ENCODE measurements around the gene ABCF2.

ABCF2 gene

DNA sequence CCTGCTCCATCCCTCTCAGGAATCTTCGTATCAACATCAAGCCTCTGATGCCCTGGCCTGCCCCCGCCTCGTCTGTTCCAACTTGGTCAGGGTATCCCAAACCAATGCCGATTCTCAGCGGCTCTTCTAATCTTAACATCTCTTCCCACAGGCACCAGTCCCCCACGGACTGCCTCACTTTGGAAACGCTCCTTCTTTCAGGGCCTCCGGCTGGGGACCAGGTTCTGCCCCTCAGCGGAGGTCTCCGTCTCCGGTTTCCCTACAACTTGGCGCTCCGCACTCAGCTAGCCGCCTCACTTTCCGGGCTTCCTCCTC lies 488 bp downstream of the ABCF2 start:
- in situ Hi-C loops (cut with MboI; ENCODE audit: low sequenced_read_pairs) = no loop called here

DNA sequence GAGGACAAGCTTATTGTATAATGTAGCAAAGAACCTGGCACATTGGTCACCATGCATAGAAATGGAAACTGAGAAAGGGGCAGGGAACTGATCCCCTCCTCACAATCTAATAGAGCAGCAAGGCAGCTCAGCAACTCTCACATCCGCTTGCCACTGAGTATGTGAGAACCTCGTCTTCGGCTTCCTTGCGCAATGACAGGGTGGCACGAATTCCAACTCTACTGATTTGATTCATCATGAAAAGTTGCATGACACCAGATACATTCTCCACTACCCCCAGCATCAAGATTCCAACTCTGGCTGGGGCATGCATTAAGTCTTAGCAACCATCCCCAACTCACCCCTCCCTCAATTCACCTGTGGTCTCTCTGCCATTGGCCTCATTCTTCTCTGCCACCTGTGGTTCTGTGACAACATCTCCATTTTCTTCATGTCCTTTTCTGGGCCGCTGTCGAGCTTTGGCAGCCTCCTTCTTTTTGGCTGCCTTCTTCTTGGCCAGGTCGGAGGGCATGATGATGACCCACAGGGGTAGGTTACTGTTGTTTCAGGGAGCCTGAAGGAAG lies 976 bp downstream of the ABCF2 start:
- in situ Hi-C loops (cut with MboI; ENCODE audit: low sequenced_read_pairs) = no loop called here

DNA sequence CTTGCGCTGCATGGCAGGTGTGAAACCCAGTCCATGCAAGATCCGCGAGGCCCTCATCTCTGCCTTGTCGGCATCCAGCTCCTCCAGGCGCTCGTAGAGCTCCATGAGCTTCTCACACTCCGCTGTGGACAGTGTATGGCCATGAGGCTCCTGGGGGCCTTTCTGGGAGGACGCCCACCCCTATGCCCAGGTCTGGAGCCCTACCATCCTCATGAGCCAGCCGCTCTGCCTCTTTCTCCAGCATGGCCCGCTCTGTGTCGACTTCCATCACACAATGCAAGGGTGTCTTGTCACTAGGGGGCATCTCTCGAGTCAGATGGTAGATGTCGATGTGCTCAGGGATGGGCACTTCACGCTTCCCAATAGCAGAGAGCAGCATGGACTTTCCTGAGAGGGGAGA lies 3.3 kb downstream of the ABCF2 start:
- in situ Hi-C loops (cut with MboI; ENCODE audit: low sequenced_read_pairs) = no loop called here

DNA sequence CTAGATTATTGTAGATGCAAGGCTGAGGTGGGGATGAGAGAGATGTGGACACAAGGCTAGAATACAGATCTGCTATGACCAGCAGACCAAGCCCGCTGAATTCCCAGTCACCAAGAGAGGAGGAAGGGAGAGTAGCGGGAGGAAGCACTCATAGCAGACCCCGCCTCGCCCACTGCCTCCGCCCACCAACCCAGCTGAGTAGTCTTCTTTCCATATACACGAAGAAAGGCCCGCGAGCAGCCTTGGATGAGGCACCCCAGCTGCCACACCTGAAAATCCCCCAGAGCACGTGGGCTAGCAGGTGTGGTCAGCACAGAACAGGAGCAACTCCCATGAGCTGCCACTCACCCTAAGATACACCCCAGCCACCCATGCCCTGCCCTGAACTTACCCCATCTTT lies 8.8 kb downstream of the ABCF2 start:
- in situ Hi-C loops (cut with MboI; ENCODE audit: low sequenced_read_pairs) = no loop called here

DNA sequence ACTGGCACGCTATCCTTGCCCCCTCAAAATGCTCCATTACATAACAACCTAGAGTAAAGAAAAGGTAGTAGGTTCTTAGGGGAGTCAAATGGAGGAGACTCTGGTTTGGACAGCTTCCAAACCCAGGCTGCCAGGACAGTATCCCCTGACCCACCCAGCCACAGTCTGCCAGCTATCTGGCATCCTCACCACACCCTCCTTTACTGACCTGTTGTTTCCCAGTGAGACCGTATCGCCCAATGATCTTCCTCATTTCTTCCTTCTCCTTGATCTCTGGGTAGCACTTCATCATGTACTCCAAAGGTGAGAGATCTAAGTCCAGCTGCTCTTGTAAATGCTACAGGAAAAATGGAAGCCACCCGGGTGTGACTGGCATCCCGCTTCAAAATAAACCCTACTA lies 11.6 kb downstream of the ABCF2 start:
- in situ Hi-C loops (cut with MboI; ENCODE audit: low sequenced_read_pairs) = no loop called here

DNA sequence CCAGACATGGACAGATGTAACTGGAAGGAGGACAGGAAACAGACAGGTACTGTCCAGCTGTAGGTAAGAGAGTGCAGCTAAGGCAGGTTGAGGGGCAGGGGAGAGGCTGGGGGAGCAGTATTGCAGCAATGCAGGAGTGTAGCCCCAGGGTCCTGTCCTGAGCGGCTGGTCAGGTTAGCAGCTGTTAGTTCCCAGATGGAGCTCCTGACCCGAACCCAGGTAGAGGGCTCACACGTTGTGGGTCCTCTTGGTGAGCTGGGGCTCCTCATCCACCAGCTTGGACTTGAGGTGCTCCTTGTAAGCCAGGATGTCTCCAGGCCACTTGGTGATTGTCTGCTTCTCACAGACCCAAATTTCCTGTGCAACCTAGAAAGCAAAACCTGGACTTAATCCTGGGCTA lies 13.2 kb downstream of the ABCF2 start:
- in situ Hi-C loops (cut with MboI; ENCODE audit: low sequenced_read_pairs) = no loop called here

DNA sequence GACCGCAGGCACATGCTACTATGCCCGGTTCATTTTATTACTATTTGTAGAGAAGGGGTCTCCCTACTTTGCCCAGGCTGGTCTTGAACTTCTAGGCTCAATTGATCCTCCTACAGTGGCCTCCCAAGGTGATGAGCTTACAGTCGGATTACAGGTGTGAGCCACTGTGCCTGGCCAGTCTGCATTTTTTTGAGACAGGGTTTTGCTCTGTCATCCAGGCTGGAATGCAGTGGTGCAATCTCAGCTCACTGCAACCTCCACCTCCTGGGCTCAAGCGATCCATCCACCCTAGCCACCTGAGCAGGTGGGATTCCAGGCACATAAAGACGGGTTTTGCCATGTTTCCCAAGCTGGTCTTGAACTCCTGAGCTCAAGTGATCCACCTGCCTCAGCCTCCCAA lies 14.4 kb downstream of the ABCF2 start:
- in situ Hi-C loops (cut with MboI; ENCODE audit: low sequenced_read_pairs) = no loop called here

DNA sequence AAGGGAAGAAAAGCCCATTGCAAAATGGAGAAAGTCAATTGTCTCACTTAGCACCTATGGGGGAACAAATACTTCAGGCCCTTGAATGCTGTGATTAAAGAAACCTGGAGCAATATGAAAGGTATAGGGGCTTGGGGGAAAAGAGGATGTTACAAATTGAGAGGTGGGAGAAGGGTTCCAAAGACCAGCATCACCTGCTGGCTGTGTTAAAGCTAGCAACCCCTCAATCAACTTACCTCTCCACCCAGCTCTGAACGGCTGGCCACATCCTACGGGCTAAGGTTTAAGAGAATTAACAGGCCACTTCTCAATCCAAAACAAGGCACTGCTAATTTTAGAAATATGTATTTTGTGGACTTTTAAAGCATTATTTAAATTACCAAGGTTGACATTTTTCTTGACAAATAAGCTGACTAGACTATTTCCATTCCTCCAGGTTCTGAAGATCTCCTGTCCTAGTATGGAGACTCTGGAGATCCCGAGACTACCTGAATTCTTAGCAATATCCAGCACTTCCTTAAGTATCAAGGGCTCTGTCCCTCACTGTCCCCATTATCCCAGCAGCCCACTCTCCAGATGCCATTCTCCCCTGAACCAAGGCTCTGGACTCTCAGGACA lies 15.7 kb downstream of the ABCF2 start:
- in situ Hi-C loops (cut with MboI; ENCODE audit: low sequenced_read_pairs) = no loop called here

DNA sequence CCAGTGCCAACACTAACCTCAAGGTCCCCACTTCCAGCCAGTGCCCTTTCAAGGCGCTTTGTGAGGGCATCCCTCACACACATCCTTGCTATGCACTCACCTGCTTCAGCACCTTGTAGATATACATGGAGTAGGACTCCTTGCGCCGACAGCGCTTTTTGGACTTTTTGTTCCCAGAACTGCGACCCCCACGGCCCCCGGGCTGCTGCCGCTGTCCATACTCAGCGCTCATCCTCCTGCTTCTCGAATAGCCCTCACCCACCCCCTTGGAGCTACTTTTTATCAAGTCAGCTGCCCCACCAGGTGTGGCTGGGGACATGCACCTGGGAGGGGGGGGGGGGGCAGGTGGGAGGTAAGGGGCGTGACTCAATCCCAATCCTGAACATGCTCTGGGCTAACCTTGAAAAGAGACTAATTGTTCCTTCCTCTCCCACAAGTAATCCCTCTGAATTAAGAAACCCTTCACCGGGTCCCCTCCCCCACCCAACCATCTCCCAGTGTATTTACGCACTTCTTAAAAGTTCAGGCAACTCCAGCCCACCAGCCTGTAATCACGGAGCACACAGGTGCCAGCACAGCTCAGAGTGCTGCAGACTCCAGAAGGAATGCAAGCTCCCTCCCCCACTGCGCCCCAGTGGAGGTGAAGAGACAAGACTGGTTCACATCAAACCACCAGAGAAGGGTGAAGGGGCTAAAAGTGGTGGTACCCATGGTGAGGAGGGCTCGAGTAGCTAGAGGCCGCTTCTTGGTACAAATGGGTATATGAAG lies 16.7 kb downstream of the ABCF2 start, which contains the start of gene H2BK1:
Gene H2BK1, minus strand, starts transcription at position 402 of the 768 bp plus-strand sequence. Its CDS starts 170 bp downstream, at position 232.
- in situ Hi-C loops (cut with MboI; ENCODE audit: low sequenced_read_pairs) = no loop called here

DNA sequence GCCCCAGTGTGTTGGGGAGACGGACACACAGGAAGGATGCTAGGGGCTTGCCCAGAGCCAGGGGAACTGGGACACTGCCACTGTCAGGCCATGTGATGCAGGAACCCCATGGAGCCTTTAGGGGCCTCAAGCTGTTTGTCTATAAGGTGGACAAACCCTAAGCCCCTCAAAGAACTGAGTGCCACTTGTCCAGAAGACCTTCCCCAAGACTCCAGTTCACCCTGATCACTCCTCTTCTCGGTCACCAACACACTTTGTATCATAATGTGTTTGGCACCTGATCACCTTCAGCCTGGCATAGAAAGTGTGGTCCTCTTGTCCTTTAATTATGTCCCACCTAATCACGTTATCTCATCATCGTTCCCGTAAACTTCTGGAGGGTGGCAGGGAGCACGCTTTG lies 17.4 kb downstream of the ABCF2 start:
- in situ Hi-C loops (cut with MboI; ENCODE audit: low sequenced_read_pairs) = no loop called here

DNA sequence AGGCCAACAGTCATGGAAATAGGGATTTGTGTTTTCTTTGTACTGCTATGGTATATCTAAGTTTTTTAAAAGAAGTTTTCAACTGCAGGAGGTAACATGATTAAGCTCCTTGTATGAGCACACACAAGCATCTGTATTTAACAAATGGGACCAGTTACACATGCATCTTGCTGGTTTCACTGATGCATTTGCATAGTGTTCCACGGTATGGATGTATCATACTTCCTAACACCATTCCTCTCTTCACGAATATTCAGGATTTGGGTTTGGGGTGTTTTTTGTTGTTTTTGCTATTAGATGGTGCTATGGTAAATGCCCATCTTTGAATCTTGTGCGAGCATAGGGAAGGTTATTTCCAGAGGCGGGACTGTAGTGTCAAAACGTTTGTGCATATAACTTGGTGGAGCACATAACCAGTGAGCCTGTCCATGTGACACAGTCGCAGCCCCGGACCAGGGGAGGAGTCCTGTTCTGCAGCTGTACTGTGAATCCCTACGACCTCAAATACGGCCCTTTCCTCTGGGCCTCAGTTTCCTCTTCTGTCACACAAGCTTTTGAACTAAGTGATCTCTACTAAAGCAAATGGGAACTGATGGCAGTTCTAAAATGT lies 18.6 kb downstream of the ABCF2 start:
- in situ Hi-C loops (cut with MboI; ENCODE audit: low sequenced_read_pairs) = no loop called here

DNA sequence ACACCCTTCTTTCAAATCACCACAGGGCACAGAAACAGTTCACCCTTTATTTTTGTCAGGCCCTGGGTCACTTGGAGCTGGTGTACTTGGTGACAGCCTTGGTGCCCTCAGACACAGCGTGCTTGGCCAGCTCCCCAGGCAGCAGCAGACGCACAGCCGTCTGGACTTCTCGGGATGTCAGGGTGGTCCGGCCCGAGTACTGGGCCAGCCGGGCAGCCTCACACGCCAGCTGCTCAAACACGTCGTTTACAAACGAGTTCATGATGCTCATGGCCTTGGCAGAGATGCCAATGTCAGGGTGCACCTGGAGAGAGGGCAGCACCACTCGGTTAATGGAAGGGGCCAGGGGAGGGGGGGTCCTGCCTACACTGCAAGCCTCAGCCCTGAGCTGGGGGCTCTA lies 19.2 kb downstream of the ABCF2 start:
- in situ Hi-C loops (cut with MboI; ENCODE audit: low sequenced_read_pairs) = no loop called here

DNA sequence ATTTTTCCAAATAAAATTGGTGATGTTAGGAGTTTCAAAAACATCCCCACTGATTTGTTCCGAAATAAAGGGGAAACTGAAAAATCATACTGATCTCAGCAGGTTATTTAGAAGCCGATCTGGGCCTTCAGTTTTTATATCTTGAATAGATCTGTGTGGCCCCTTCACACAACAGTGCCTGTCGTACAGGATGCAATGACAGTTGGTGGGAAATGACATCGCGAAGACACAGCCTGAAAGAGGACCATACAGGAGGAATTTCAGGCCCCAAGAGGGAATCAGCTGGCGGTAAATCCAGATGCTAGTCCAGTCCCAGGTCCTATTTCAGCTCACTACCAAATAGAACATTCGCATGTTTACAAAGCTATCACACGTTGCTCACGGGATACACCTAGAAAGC lies 19.7 kb downstream of the ABCF2 start:
- in situ Hi-C loops (cut with MboI; ENCODE audit: low sequenced_read_pairs) = no loop called here

DNA sequence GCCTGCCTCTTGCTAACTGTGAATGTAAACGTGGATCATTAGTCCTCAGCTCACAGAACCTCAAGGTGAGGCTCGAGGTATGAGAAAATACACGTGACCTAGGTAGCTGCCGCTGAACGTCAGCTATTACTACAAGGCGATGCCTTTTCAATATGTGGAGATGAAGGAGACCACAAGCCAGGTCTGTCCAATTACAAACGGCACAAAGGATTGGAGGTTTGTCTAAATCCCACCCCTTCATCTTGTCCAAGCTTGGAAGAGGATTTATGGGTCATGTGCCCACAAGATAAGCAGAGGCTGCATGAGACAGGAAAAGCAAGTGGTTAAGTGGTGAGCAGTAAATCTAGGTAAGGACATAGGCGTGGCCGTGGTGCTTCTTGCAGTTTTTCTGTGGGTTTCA lies 20.1 kb downstream of the ABCF2 start:
- in situ Hi-C loops (cut with MboI; ENCODE audit: low sequenced_read_pairs) = no loop called here

DNA sequence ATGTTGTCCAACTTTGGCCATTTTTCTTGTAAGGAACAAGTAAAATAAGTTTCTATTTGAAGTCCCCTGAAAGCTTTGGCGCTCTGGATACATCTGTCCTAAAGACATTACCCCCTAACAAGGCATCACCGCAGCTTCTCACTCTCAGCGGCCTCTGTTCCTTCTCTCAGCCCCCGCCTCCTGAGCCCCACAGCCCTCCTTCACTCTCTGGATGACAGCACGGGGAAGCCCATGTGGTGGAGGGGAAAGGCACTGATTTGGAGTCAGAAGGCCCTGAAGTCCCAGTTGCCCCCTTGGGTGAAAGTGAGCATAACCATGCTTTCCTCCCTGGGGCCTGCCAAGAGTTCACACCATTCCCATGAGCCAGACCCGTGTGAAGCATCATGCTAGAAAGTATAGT lies 21.3 kb downstream of the ABCF2 start:
- in situ Hi-C loops (cut with MboI; ENCODE audit: low sequenced_read_pairs) = no loop called here

DNA sequence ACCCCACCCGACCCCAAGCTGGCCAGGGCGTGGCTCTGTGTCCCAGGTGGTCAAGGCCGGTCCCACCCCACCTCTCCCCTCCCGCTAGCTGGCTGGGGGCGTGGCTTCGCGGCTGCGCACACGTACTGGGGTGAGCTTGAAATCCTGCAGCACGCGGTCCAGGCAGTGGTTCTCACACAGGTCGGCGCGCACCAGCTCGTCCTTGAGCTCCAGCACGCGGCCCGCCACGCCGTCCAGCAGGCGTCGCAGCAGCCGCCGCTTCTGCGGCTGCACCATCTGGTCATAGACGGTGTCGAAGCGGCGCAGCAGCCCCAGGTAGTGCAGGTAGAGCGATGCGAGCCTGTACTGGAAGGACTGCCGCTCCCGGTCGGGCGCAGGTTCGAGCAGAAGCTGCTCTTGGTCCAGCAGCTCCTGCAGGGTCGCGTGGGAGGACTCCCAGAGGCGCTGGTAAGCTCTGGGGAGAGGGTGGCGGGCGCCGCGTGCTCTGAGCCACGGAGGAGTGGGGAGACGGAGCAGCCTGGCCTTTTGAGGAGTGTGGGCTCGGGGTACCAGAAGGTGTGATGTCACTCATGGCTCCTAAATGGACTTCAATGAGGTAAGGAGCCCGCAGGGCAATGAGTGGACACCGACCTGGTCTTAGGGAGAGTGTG lies 22.5 kb downstream of the ABCF2 start:
- in situ Hi-C loops (cut with MboI; ENCODE audit: low sequenced_read_pairs) = no loop called here

DNA sequence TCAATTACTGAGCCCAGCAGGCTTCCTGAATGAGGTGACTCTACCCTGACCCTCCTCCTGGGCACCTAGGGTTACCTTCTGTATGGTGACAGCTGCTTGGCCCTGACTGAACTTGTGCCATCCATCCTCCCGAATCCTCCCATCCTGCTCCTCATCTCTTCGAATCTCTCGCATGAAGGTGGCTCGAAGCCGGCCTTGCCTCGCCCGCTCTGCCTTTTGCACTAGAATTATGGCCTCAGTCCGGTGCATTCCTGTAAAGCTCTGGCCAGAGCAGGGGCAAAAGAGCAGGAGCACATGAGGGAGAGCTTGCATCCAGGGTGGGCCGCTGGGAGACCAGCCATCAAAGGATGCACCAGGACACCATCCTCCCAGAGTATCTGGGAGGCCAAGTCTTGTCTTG lies 24.2 kb downstream of the ABCF2 start:
- in situ Hi-C loops (cut with MboI; ENCODE audit: low sequenced_read_pairs) = no loop called here

DNA sequence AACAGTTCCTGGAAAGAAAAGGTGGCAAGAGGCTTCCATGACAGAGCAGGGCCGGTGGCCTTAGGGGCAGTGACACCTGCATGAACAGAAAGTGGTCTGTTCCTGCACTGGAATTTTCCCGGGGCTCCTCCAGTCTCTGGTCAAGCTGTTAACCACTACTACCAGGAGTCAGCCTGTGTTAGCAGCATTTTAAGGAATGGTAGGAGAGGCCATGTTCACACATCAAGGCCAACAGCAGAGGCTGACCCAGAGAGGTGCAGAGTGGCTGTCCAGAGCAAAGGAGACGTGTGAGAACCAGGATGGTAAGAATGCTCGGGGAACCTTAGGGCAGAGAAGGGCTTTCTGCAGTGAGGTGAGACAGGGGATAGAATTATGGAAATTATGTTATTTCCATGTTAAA lies 25.3 kb downstream of the ABCF2 start:
- in situ Hi-C loops (cut with MboI; ENCODE audit: low sequenced_read_pairs) = no loop called here

DNA sequence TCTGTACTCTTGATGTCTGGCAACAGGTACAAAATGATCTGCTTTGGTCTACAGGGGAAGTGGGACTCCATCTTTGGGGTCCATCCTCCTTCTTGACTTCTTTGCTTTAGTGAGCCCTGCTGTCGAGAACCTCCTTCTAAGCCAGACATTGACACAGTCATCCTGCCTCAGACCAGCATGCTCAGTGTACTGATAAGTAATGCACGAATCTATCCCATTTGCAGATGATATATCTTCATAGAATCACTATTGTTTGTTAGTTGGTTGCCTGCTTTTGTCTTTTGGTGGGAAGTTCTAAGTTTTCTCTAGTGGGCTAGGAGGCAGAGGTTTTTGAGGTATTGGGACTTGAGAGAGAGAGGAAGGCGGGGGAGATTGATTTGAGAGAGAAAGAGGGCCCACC lies 25.7 kb downstream of the ABCF2 start:
- in situ Hi-C loops (cut with MboI; ENCODE audit: low sequenced_read_pairs) = no loop called here

DNA sequence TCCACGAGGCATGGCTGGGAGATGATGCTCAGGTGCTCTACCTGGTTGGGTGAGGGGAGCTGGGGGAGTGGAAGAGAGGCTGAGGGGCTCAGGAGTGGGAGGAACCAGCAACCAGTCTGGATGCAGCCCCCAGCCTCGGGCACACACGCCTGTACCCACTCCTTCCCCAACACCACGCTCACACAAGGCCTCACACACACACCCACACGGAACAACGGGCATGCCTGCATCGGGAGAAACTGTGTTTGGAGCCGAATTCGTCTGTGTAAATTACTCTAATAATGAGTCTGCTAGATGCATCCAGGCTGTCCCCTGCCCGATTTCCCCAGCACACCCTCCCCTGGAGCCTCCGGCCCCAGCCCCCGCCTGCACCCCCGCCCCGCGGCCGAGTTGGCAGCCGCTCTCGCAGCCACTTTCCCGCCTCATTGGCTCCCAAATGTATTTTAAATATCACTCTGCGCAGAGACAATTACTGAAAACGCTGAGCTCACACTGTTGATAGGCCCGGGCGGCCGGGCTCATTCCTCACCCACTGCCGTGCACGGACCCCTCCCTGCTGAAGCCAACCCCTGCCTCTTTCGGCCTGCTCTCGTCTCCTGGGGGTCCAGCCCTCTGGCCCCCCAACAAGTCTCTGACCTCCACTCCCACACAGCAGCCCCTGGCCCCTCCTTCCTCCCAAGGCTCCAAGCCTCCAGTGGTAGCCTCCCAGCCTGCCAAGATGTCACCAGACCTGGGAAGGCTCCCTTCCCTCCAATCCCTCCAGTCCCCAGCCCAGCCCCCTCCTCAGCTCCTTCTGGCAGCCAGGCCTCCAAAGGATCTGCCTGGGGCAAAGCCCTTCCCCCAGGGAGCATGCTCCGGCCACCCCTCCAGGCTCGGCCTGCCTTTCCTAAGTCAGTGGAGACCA lies 27.8 kb downstream of the ABCF2 start:
- in situ Hi-C loops (cut with MboI; ENCODE audit: low sequenced_read_pairs) = no loop called here

DNA sequence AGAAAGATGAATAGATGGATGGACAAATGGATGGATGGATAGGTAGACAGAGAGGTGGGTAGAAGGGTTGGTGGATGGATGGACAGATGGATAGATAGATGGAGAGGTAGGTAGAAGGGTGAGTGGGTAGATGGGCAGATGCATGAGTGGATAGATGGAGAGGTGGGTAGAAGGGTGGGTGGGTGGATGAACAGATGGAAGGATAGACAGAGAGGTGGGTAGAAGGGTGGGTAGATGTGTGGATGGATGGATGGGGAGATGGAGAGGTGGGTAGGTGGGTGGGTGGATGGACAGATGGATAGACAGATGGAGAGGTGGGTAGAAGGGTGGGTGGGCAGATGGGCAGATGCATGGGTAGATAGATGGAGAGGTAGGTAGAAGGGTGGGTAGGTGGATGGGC lies 29.1 kb downstream of the ABCF2 start:
- in situ Hi-C loops (cut with MboI; ENCODE audit: low sequenced_read_pairs) = no loop called here
